ENCODE results near the gene USP34. TPM values are rescaled to one million over a fixed set of nuclear protein-coding genes. Genes with fewer than 3 reads are reported as not detected.
A peak's percentile ranks its signal among the peaks of the same experiment; 100 is the strongest.

USP34 gene
- total and polyA plus RNA-seq, 2 of the 4 experiments (the other 2 are of a cell fraction) = 34.7 to 128 TPM

DNA sequence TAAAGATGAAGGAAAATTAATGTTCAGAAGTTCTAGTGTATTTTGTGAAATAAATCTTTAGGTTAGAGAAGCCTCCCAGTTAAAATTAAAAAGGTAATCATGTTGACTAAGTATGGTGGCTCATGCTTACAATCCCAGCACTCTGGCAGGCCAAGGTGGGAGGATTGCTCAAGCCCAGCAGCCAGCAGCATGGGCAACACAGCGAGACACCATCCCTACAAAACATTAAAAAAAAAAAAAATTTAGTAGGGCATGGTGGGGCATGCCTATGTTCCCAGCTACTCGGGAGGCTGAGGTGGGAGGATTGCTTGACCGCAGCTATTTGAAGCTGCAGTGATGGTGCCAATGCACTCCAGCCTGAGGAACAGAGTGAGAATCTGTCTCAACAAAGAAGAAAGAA lies 49.4 kb upstream of the USP34 start:
- Histone ChIP-seq H4K20me1 (ENCODE audit: insufficient read depth, low read length) (peaks cover 49% of the 10 kb centered on the region), H3K9ac (ENCODE audit: low read depth, low read length) (no peak overlapping the region), H3K36me3 (ENCODE audit: control insufficient read depth, insufficient read depth, low read length) (peaks cover 33% of the 10 kb centered on the region), H2BK5ac (ENCODE audit: low read depth, low read length, poor library complexity, severe bottlenecking) (no peak overlapping the region), H3K9me1 (ENCODE audit: insufficient read depth, low read length) (peaks cover 6% of the 10 kb centered on the region; the same call in 1 of the 2 replicates), H2AK9ac (replicated peaks; ENCODE audit: low read depth, low read length, poor library complexity) (no peak overlapping the region), H3K4me1 (ENCODE audit: control insufficient read depth, insufficient read depth, low read length) (no peaks in the 10 kb centered on the region), H4K8ac (ENCODE audit: low read depth in 2 of 2, low read length in 2 of 2) (no peak overlapping the region), H3K4me2 (ENCODE audit: low read depth, low read length) (no peak overlapping the region), H3K56ac (ENCODE audit: extremely low read depth, insufficient read depth, low read length) (no peak overlapping the region), H2BK15ac (ENCODE audit: low read depth, low read length) (no peak overlapping the region), H3K14ac (replicated peaks; ENCODE audit: low read depth, low read length) (no peak overlapping the region), H2AFZ (replicated peaks; ENCODE audit: low read length, poor library complexity) (no peak overlapping the region), H2BK120ac (ENCODE audit: low read depth, low read length) (no peak overlapping the region), H3K4ac (ENCODE audit: low read depth, low read length) (no peak overlapping the region), H3K4me3 (ENCODE audit: insufficient read depth, low read depth, low read length) (no peak overlapping the region), H3K9me3 (ENCODE audit: control insufficient read depth, insufficient read depth, low read length) (no peaks in the 10 kb centered on the region), H4K91ac (ENCODE audit: insufficient read depth, low read depth, low read length) (no peak overlapping the region), H3K79me1 (ENCODE audit: low read depth in 1 of 2, low read length in 2 of 2) (peaks cover 12 to 41% of the 10 kb centered on the region in 2 experiments; a peak in 3 of 4 replicates), H2BK20ac (ENCODE audit: low read depth, low read length) (no peak overlapping the region), H3K18ac (ENCODE audit: low read depth, low read length) (no peak overlapping the region), H3K23ac (ENCODE audit: low read depth, low read length) (no peak overlapping the region), H4K5ac (ENCODE audit: low read depth, low read length) (no peak overlapping the region), H3K27me3 (ENCODE audit: control insufficient read depth, insufficient read depth, low read length) (no peaks in the 10 kb centered on the region), H2AK5ac (ENCODE audit: low read depth, low read length) (no peak overlapping the region), H3K27ac (ENCODE audit: insufficient read depth, low read length) (peak overlapping the region; percentile 70; the same call in 1 of the 2 replicates)
- no peak for TF ChIP-seq POLR2A (IDR thresholded peaks at IDR 0.05; ENCODE audit: low read depth, low read length)
- no CpG with 5 or more reads among the region's 3 CpGs for WGBS, 2 experiments (ENCODE audit: extremely low coverage in 2 of 2, insufficient read length in 1 of 2)
- intact Hi-C loops (cut with micrococcal nuclease) (no loop called here), dilution Hi-C loops (cut with HindIII; ENCODE audit: low sequenced_read_pairs, unreplicated experiment) (no loop called here), in situ Hi-C loops (cut with MboI; ENCODE audit: low sequenced_read_pairs) (no loop called here)
- no peak for ATAC-seq (ENCODE audit: low read depth)
- DNase-seq = no peak
- no TSS peak for BruUV-seq (replicated peaks)
- ChIA-PET POLR2A (ENCODE audit: unreplicated experiment) (no interaction called here), CTCF (interaction anchor here (0.7 kb wide), 1 partner anchor 283 kb away, joined by 3 read pairs; no protein-coding TSS in a partner anchor)

All from IMR-90 (cell line).